ENCODE results near the gene TPST2.

The TPST2 gene

DNA sequence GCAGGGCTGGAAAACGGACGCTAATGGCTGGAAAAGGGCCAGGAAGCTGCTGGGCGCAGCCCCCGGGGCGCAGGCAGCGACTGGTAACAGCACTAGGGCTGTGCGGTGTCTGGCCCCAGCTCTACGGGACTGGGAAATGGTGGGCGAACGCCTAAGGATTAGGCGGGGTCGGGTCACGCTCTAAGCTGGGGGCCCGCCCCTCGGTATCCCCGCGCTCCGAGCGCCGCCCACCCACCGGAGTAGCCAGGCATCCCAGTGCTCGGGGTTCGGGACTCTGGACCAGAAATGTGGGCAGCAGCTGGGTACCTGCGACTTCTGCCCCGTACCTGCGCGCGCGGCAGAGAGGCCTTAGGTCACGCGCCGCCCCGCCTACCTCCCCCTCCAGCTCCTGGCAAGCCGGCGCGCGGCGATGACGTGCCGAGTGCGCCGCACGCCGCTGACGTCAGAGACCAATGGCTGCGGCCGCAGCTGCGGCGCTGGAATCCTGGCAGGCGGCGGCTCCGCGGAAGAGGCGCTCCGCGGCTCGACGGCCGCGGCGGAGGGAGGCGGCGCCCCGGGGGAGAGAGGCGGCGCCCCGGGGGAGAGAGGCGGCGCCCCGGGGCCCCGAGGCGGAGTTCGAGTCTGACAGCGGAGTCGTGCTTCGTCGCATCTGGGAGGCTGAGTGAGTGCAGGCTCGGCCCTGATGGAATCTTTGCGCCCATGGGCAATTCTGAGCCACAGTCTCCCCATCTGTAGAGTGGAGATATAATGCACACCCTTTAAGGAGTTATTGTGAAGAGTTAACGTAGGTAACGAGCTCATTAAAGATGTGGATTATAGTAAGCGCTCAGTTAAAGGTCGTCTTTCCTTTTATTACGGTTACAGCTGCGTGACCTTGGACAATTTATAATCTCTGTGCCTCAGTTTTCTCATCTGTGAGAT is 106.2 kb downstream of the TPST2 start, which contains the start of the genes HPS4 and SRRD:
HPS4 (minus strand) TSS at position 345 of the 921 bp plus-strand sequence. CDS start 2,021 bp downstream, outside the sequence.
SRRD (plus strand) TSS at position 439 of the 921 bp plus-strand sequence; CDS start at position 453, 14 bp downstream.
- ATAC-seq (ENCODE audit: insufficient read depth, low read depth) (peak; percentile 74), DNase-seq (peak; percentile 90)
- peak within 1 kb of the TSS; percentile 46 to 91 for H3K4me3 ChIP-seq (ENCODE audit: low read depth in 1 of 2, low read length in 2 of 2)
- no peaks in the 10 kb centered on the region for H3K9me3 ChIP-seq (ENCODE audit: insufficient read depth, low read length, severe bottlenecking)
- peak within 1 kb of the TSS; percentile 97 for H3K27ac ChIP-seq (ENCODE audit: low read length)
- TF ChIP-seq, protein P1, sequence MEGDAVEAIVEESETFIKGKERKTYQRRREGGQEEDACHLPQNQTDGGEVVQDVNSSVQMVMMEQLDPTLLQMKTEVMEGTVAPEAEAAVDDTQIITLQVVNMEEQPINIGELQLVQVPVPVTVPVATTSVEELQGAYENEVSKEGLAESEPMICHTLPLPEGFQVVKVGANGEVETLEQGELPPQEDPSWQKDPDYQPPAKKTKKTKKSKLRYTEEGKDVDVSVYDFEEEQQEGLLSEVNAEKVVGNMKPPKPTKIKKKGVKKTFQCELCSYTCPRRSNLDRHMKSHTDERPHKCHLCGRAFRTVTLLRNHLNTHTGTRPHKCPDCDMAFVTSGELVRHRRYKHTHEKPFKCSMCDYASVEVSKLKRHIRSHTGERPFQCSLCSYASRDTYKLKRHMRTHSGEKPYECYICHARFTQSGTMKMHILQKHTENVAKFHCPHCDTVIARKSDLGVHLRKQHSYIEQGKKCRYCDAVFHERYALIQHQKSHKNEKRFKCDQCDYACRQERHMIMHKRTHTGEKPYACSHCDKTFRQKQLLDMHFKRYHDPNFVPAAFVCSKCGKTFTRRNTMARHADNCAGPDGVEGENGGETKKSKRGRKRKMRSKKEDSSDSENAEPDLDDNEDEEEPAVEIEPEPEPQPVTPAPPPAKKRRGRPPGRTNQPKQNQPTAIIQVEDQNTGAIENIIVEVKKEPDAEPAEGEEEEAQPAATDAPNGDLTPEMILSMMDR (IDR thresholded peaks at IDR 0.05; ENCODE audit: borderline replicate concordance, extremely low read depth, low read length, poor library complexity, severe bottlenecking): no peak
- no peak for TF ChIP-seq EZH2 (IDR thresholded peaks at IDR 0.05; ENCODE audit: borderline replicate concordance, low read depth, low read length, severe bottlenecking)
- peaks cover 91% of the 10 kb centered on the region for H3K4me1 ChIP-seq (ENCODE audit: insufficient read depth, low read length)
- no peaks in the 10 kb centered on the region for H3K27me3 ChIP-seq (ENCODE audit: insufficient read depth, low read length, poor library complexity)
- peak within 1 kb of the TSS; percentile 80 for H3K9ac ChIP-seq (ENCODE audit: low read depth, low read length)
- H3K79me2 ChIP-seq (ENCODE audit: insufficient read depth, low read length): peaks cover 78% of the 10 kb centered on the region
- H3K36me3 ChIP-seq (ENCODE audit: insufficient read depth, low read length): peaks cover 35% of the 10 kb centered on the region
- H2AFZ ChIP-seq (ENCODE audit: low read depth, low read length): peak within 1 kb of the TSS; percentile 83
- H4K20me1 ChIP-seq (ENCODE audit: insufficient read depth, low read length): no peaks in the 10 kb centered on the region
- H3K4me2 ChIP-seq (ENCODE audit: insufficient read depth, low read length): peak within 1 kb of the TSS; percentile 90

DNA sequence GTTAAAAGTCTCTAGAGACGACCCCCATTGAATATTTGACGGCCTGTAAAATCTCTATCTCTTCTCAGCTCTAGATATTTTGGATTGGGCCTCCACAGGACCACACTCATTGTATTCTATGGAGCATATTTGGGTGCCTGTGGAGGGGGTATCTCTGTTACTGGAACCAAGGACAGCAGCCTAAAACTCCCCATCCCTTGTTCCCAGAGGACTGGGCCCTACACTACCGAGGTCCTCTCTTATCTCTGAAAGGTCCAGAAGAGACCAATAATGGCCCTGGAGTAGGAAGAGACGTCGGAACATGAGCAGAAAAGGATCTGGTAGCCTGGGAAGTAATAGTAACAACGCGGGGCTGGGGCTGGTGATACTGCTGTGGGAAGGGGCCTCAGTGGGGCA is 106.9 kb downstream of the TPST2 start:
- Histone ChIP-seq H2AFZ (ENCODE audit: low read depth, low read length) (peak overlapping the region; percentile 83), H4K20me1 (ENCODE audit: insufficient read depth, low read length) (no peaks in the 10 kb centered on the region), H3K79me2 (ENCODE audit: insufficient read depth, low read length) (peaks cover 84% of the 10 kb centered on the region), H3K27ac (ENCODE audit: low read length) (peak overlapping the region; percentile 97), H3K4me1 (ENCODE audit: insufficient read depth, low read length) (peaks cover 91% of the 10 kb centered on the region), H3K9ac (ENCODE audit: low read depth, low read length) (peak overlapping the region; percentile 80), H3K9me3 (ENCODE audit: insufficient read depth, low read length, severe bottlenecking) (no peaks in the 10 kb centered on the region), H3K4me2 (ENCODE audit: insufficient read depth, low read length) (peak overlapping the region; percentile 90), H3K36me3 (ENCODE audit: insufficient read depth, low read length) (peaks cover 32% of the 10 kb centered on the region), H3K27me3 (ENCODE audit: insufficient read depth, low read length, poor library complexity) (no peaks in the 10 kb centered on the region), H3K4me3 (ENCODE audit: low read depth in 1 of 2, low read length in 2 of 2) (peak overlapping the region; percentile 46 to 91)
- ATAC-seq (ENCODE audit: insufficient read depth, low read depth): no peak
- DNase-seq: no peak
- TF ChIP-seq, protein P1 (IDR thresholded peaks at IDR 0.05; ENCODE audit: borderline replicate concordance, extremely low read depth, low read length, poor library complexity, severe bottlenecking): no peak
- no peak for TF ChIP-seq EZH2 (IDR thresholded peaks at IDR 0.05; ENCODE audit: borderline replicate concordance, low read depth, low read length, severe bottlenecking)

DNA sequence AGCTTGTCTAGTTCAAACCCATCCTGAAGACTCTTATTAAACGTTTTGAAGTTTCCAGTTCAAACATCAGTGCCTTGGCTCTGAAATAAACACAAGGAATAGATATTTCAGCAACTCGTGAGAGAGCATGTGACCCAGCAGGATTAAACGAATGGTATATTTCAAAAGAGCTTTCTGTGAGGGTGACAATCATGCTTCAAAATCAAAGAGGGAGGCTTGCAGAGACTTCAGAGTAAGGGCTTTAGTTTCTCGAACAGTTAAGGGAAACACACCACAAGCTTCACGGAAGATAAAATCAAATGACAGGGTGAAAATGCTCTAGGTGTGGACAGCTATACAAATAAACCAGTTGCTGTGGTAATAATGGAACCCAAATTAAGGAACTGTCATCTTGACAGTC is 107.8 kb downstream of the TPST2 start:
- H3K9ac ChIP-seq (ENCODE audit: low read depth, low read length): peak overlapping the region; percentile 80
- H4K20me1 ChIP-seq (ENCODE audit: insufficient read depth, low read length): no peaks in the 10 kb centered on the region
- H3K27ac ChIP-seq (ENCODE audit: low read length): peak overlapping the region; percentile 97
- H3K79me2 ChIP-seq (ENCODE audit: insufficient read depth, low read length): peaks cover 93% of the 10 kb centered on the region
- H3K9me3 ChIP-seq (ENCODE audit: insufficient read depth, low read length, severe bottlenecking): no peaks in the 10 kb centered on the region
- no peak overlapping the region for H2AFZ ChIP-seq (ENCODE audit: low read depth, low read length)
- H3K27me3 ChIP-seq (ENCODE audit: insufficient read depth, low read length, poor library complexity): no peaks in the 10 kb centered on the region
- H3K4me2 ChIP-seq (ENCODE audit: insufficient read depth, low read length): peak overlapping the region; percentile 90
- no peak for ATAC-seq (ENCODE audit: insufficient read depth, low read depth)
- H3K36me3 ChIP-seq (ENCODE audit: insufficient read depth, low read length): peaks cover 32% of the 10 kb centered on the region
- no peak for TF ChIP-seq EZH2 (IDR thresholded peaks at IDR 0.05; ENCODE audit: borderline replicate concordance, low read depth, low read length, severe bottlenecking)
- TF ChIP-seq, protein P1 (IDR thresholded peaks at IDR 0.05; ENCODE audit: borderline replicate concordance, extremely low read depth, low read length, poor library complexity, severe bottlenecking): no peak
- H3K4me3 ChIP-seq (ENCODE audit: low read depth in 1 of 2, low read length in 2 of 2): peak overlapping the region in 1 of 2 experiments; percentile 91; a peak in 2 of 4 replicates
- no peak for DNase-seq
- peaks cover 91% of the 10 kb centered on the region for H3K4me1 ChIP-seq (ENCODE audit: insufficient read depth, low read length)
